Fibroblast of pulmonary artery (primary cell): ENCODE data around the gene OTUD6A.
A peak's percentile ranks its signal among the peaks of the same experiment; 100 is the strongest.

Experiments used
- DNase-seq: peaks from one replicate; pipeline ENCODE4 v3.0.0-alpha.2; 2010; ENCODE audit warnings: low read depth
- H3K4me3 ChIP-seq: replicated peaks from 2 replicates; pipeline ENCODE4 v1.5.1; 2011; ENCODE audit warnings: low read depth, mild to moderate bottlenecking, control low read depth, low read length, moderate library complexity
- TF ChIP-seq, protein P1 (sequence below): IDR thresholded peaks from 2 replicates; pipeline ENCODE4 v1.5.1; 2011; ENCODE audit warnings: mild to moderate bottlenecking, control low read depth, low read length, inconsistent platforms; ENCODE audit errors: missing control alignments

OTUD6A gene, protein sequence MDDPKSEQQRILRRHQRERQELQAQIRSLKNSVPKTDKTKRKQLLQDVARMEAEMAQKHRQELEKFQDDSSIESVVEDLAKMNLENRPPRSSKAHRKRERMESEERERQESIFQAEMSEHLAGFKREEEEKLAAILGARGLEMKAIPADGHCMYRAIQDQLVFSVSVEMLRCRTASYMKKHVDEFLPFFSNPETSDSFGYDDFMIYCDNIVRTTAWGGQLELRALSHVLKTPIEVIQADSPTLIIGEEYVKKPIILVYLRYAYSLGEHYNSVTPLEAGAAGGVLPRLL

DNA sequence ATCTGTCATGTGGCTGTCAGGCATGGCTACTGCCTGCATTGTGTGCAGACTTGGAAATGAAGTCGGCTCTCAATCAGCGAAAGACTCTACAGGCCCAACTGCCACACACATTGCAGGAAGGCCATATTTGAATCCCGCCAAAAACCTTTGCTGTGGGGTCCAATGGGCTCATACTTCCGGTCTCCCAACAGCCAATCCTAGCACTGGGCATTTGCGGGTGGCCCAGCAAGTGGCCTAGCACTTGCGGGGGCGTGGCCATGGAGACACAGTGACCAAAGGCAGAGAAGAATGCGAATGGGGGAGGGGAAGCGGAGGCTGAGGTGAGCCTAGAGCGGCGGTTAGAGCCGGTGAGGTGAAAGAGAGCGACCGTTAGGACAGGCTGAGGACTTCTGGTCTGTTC lies at the start of gene OTUD6A:
Gene OTUD6A (plus strand): TSS at position 382 of the 400 bp plus-strand sequence. CDS start 68 bp downstream, outside the sequence.
- no peak within 1 kb of the TSS for H3K4me3 ChIP-seq
- TF ChIP-seq, protein P1, sequence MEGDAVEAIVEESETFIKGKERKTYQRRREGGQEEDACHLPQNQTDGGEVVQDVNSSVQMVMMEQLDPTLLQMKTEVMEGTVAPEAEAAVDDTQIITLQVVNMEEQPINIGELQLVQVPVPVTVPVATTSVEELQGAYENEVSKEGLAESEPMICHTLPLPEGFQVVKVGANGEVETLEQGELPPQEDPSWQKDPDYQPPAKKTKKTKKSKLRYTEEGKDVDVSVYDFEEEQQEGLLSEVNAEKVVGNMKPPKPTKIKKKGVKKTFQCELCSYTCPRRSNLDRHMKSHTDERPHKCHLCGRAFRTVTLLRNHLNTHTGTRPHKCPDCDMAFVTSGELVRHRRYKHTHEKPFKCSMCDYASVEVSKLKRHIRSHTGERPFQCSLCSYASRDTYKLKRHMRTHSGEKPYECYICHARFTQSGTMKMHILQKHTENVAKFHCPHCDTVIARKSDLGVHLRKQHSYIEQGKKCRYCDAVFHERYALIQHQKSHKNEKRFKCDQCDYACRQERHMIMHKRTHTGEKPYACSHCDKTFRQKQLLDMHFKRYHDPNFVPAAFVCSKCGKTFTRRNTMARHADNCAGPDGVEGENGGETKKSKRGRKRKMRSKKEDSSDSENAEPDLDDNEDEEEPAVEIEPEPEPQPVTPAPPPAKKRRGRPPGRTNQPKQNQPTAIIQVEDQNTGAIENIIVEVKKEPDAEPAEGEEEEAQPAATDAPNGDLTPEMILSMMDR, result no peak
- no peak for DNase-seq

DNA sequence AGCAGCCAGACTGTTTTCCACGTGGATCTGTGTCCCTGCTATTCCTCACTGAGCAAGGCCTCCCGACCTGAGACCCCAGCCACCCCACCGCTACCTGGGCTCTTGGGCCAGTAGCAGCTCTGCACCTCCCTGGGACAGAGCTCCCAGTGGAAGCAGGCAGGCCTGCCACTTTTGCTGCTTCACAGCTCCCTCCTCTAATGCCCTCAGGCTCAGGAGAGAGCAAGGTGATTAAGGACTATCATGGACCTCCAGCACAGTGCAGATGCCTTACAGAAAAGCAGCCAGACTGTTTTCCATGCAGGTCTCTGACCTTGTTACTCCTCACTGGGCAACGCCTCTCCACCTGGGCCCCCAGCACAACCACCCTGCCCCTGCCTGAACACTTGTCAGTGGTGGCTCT lies 49.5 kb upstream of the OTUD6A start:
- DNase-seq, result no peak
- TF ChIP-seq, protein P1, result no peak
- H3K4me3 ChIP-seq, result no peak overlapping the region

DNA sequence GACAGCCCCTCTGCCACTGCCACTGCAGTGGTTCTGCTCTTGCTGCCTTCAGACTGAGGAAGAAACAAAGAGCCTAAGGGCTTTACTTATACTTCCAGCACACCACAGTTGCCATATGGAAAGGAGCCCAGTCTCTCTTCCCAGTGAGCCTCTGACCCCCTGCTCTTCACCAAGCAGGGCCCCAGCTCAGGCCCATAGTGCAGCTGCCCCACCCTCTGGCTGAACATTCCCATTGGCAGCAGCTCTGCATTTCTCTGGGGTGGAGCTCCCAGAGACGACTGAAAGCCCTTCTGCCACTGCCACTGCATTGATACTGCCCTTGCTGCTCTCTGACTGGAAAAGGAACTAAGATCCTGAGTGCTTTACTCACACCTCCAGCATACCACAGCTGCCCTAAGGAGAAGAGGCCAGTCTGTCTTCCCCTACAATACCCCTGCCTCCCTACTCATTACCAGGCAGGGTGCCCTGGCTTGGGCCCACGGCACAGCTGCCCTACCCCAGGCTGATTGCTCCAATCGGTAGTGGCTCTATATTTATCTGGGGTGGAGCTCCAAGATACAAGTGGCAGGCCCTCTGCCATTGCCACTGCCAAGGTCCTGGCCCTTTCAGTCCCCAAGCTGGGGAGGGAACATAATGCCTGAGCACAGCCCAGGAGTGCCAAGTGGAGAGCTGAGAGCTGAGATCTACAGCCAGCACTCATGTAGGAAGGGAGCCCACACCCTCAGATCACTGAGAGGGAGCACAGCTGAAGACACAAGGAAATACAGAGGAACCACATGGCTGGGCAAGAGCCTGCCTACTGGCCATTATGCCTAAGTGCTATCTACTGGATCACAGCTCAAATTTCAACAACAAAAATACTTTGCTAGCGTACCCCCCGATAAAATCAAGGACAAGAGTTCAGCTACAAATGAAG lies 48.5 kb upstream of the OTUD6A start:
- TF ChIP-seq, protein P1, result no peak
- DNase-seq, result peak; percentile 58

DNA sequence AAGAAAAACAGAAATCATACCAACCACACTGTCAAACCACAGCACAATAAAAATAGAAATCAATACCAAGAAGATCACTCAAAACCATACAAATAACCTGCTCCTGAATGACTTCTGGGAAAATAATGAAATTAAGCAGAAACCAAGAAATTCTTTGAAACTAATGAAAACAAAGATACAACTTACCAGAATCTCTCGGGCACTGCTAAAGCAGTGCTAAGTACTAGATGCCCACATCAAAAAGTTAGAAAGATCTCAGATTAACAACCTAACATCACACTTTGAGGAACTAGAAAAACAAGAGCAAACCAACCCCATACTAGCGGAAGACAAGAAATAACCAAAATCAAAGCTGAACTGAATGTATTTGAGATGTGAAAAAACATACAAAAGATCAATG lies 45.7 kb upstream of the OTUD6A start:
- no peak for DNase-seq
- TF ChIP-seq, protein P1, result no peak
- H3K4me3 ChIP-seq, result no peak overlapping the region

More for the DNA sequence above, 48.5 kb upstream of the OTUD6A start:
- no peak overlapping the region for H3K4me3 ChIP-seq

DNA sequence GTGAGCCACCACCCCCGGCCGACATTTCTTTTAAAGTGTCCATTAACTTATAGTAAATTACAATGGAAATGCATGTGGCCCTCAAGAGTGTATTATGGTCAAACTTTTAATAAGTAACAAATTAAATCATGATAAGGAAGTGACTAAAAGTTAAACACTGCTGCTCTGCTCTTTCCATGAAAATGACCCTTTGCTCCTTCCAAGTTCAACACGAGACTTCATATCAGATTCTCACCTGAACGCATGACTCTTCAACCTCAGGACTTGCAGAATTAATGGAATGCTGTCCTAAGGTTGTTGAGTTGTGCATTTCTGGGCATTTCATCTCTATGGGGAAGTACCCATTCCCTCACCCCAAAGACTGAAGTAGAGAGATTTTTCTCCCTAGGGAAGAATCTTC lies 39.6 kb upstream of the OTUD6A start:
- TF ChIP-seq, protein P1, result no peak
- H3K4me3 ChIP-seq, result no peak overlapping the region
- DNase-seq, result no peak

DNA sequence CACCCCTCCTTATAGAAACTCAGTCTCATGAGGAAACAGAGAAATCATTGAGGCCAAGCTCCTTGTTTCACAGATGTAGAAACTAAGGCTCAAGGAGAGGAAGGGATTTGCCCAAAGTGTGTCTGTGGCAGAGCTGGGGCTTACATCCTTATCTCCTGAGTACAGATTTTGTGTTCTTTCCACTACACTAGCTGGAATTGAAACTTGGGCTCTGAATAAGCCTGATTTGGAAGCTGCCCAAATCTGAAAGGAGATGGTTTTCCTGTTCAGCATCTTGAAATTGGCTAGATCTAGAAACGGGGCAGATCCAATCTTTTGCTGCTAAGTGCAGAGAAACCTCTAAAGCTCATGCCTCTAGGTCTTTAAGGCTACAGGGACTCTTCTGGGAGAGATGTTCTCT lies 36.8 kb upstream of the OTUD6A start:
- TF ChIP-seq, protein P1, result no peak
- DNase-seq, result peak; percentile 58
- H3K4me3 ChIP-seq, result no peak overlapping the region
